HepG2 (cell line): ENCODE measurements around the gene C11orf86. TPM values are rescaled to one million over a fixed set of nuclear protein-coding genes. Genes with fewer than 3 reads are reported as not detected.
A peak's percentile ranks its signal among the peaks of the same experiment; 100 is the strongest.

Experiments used
- ATAC-seq: fragments of 200-7000 bp; cut with Tn5 transposase; 3 replicates; pipeline ENCODE4 v1.9.1; 2020; ENCODE audit warnings: mild to moderate bottlenecking, moderate library complexity
- BruUV-seq: library from RNA; stranded (reverse); fragments of 400-500 nt; replicated peaks from 2 replicates; lab custom pipeline; 2021; lab: Mats Ljungman, UMichigan
- CTCF ChIA-PET: fragments of 300-600 bp; formaldehyde crosslinking; extraction: SDS; loops from one replicate; lab custom pipeline; 2021; ENCODE audit warnings: low total read pairs, inconsistent platforms, low intra/inter-chr PET ratio; lab: Yijun Ruan, JAX
- POLR2A ChIA-PET: fragments of 350-600 bp; sonication (Branson Sonifier 250); formaldehyde crosslinking; loops from one replicate; lab custom pipeline; 2020; ENCODE audit warnings: antibody characterized with exemption, inconsistent platforms; lab: Yijun Ruan, JAX
- DNase-seq: peaks from one replicate; pipeline ENCODE4 v3.0.0-alpha.2; 2015; ENCODE audit warnings: low spot score
- FAIRE-seq: peaks from 3 replicates; lab custom pipeline; 2011; peaks lifted over from hg19 to GRCh38; lab: Jason Lieb, UNC
- H2AFZ ChIP-seq: one replicate; pipeline ENCODE4 v1.6.1; 2011; ENCODE audit warnings: low read length, inconsistent platforms
- H3K27ac ChIP-seq: fragments of 300-600 bp; 3 replicates; pipeline ENCODE4 v1.8.0; 2011; ENCODE audit warnings: mixed run types, mild to moderate bottlenecking, mixed read lengths, low read length, inconsistent platforms; ENCODE audit not compliant: insufficient read depth; ENCODE audit errors: extremely low read length
- H3K27me3 ChIP-seq, 2 experiments: fragments of 200-600 bp in 1 of 2; 2 replicates in 1 of 2; 3 replicates in 1 of 2; pipeline versions ENCODE4 v1.6.0 to v1.8.0; 2011; ENCODE audit warnings: low read length in 2 of 2, mild to moderate bottlenecking in 2 of 2, moderate library complexity in 2 of 2, inconsistent platforms in 1 of 2; ENCODE audit not compliant: insufficient read depth in 2 of 2, control insufficient read depth in 1 of 2
- H3K36me3 ChIP-seq, 2 experiments: fragments of 200-600 bp in 1 of 2; replicated peaks in 1 of 2; 2 replicates in 1 of 2; 3 replicates in 1 of 2; pipeline versions ENCODE4 v1.5.1 to v1.8.0; 2011; ENCODE audit warnings: low read length in 2 of 2, inconsistent platforms in 1 of 2; ENCODE audit not compliant: insufficient read depth in 2 of 2, control insufficient read depth in 1 of 2
- H3K4me1 ChIP-seq: 2 replicates; pipeline ENCODE4 v1.5.1; 2012; ENCODE audit warnings: low read length, inconsistent platforms; ENCODE audit not compliant: insufficient read depth
- H3K4me2 ChIP-seq: 2 replicates; pipeline ENCODE4 v1.6.0; 2011; ENCODE audit warnings: low read depth, low read length, inconsistent platforms
- H3K4me3 ChIP-seq, 3 experiments: fragments of 200-600 bp in 1 of 3; sonication (generic), shearing (Covaris generic) in 1 of 3; replicated peaks in 1 of 3; 2 replicates each; pipeline ENCODE4 v1.5.1; 2011 to 2016; ENCODE audit warnings: low read length in 3 of 3, inconsistent platforms in 2 of 3, low read depth in 2 of 3, mild to moderate bottlenecking in 2 of 3, control low read depth in 1 of 3, mixed read lengths in 1 of 3; ENCODE audit not compliant: insufficient read depth in 1 of 3
- H3K79me2 ChIP-seq: one replicate; pipeline ENCODE4 v1.6.1; 2011; ENCODE audit warnings: low read length, inconsistent platforms; ENCODE audit not compliant: insufficient read depth
- H3K9ac ChIP-seq: 2 replicates; pipeline ENCODE4 v1.6.0; 2011; ENCODE audit warnings: mild to moderate bottlenecking, low read depth, low read length, inconsistent platforms; ENCODE audit not compliant: insufficient read depth
- H3K9me3 ChIP-seq: 2 replicates; pipeline ENCODE4 v1.5.1; 2012; ENCODE audit warnings: mild to moderate bottlenecking, low read length
- H4K20me1 ChIP-seq: 2 replicates; pipeline ENCODE4 v1.6.0; 2011; ENCODE audit warnings: inconsistent platforms, mild to moderate bottlenecking, low read length, moderate library complexity; ENCODE audit not compliant: insufficient read depth
- CBFB ChIP-seq: sonication (generic); formaldehyde crosslinking; IDR thresholded peaks from 2 replicates; pipeline ENCODE4 v1.4.0; 2020; ENCODE audit warnings: missing genetic modification reagents
- KMT2B ChIP-seq: IDR thresholded peaks from 2 replicates; pipeline ENCODE4 v1.6.1; 2016; ENCODE audit warnings: missing genetic modification reagents, missing compliant biosample characterization
- NFE2L2 ChIP-seq: fragments of 150-350 bp; IDR thresholded peaks from 2 replicates; pipeline ENCODE4 v1.6.1; 2014; ENCODE audit warnings: low read length
- XBP1 ChIP-seq: sonication (generic); formaldehyde crosslinking; IDR thresholded peaks from 2 replicates; pipeline ENCODE4 v1.5.0; 2020; ENCODE audit warnings: missing genetic modification reagents
- ZNF12 ChIP-seq: sonication (generic); formaldehyde crosslinking; IDR thresholded peaks from 2 replicates; pipeline ENCODE4 v1.5.0; 2020; ENCODE audit warnings: missing genetic modification reagents
- ZNF207 ChIP-seq: fragments of 450-650 bp; IDR thresholded peaks from 2 replicates; pipeline ENCODE4 v1.6.1; 2016; ENCODE audit warnings: antibody characterized with exemption, borderline replicate concordance
- ZNF768 ChIP-seq: sonication (generic); formaldehyde crosslinking; IDR thresholded peaks from 2 replicates; pipeline ENCODE4 v1.4.0; 2020; ENCODE audit warnings: missing genetic modification reagents
- WGBS: methylation state at CpG from one replicate; pipeline ENCODE4 v1.1.6; 2017; ENCODE audit warnings: low lambda C conversion rate; 5-methylcytosine and 5-hydroxymethylcytosine counted together
- in situ Hi-C: cut with HindIII; loops from 2 replicates; pipeline ENCODE4 v1.10.0; 2017; ENCODE audit warnings: low pct_unique_long_range_greater_than_20kb; ENCODE audit not compliant: extremely low pct_ligation_motif_present
- intact Hi-C: fragments of 100-400 bp; cut with micrococcal nuclease; formaldehyde crosslinking; loops from one replicate; pipeline ENCODE4 v1.10.0; 2022; ENCODE audit not compliant: unreplicated experiment
- polyA plus RNA-seq, 8 experiments: library from polyadenylated mRNA; depleted of rRNA in 3 of 8; stranded (reverse) in 7 of 8; unstranded in 1 of 8; fragments of >200 nt; fragmentation: Illumina TruSeq in 4 of 8; extraction: Trizol in 4 of 8; gene quantifications; 2 replicates each; pipeline versions ENCODE4 v1.2.1 to v1.2.3, GENCODE V29; 2011 to 2016; ENCODE audit warnings: low read depth in 4 of 8, missing spikeins in 1 of 8, mixed read lengths in 1 of 8; ENCODE audit not compliant: insufficient read depth in 1 of 8
- total RNA-seq, 5 experiments: library from RNA; depleted of rRNA; stranded (reverse); fragments of >200 nt; fragmentation: Illumina TruSeq; extraction: Trizol; gene quantifications; 2 replicates each; pipeline ENCODE4 v1.2.3, GENCODE V29; 2016; ENCODE audit warnings: low read depth in 1 of 5

C11orf86 gene
- total and polyA plus RNA-seq, 2 of the 13 experiments (the other 11 are each of a cell fraction or from before 2014, with no cell fraction given): 0.11 to 0.18 TPM

- in situ Hi-C loops: no loop called here
- Histone ChIP-seq H3K9ac (no peak overlapping the region), H3K27me3 (peaks cover 4 to 26% of the 10 kb centered on the region in 2 experiments; a peak in 2 of 5 replicates), H4K20me1 (no peaks in the 10 kb centered on the region), H3K9me3 (peaks cover 15% of the 10 kb centered on the region), H3K4me3 (no peak overlapping the region), H3K36me3 (no peaks in the 10 kb centered on the region), H3K27ac (no peak overlapping the region), H3K4me2 (no peak overlapping the region), H2AFZ (no peak overlapping the region), H3K79me2 (no peaks in the 10 kb centered on the region), H3K4me1 (peaks cover 31% of the 10 kb centered on the region)
- no peak for TF ChIP-seq NFE2L2
- TF ChIP-seq ZNF12: peak; percentile 73
- TF ChIP-seq ZNF207: no peak
- TF ChIP-seq XBP1 (CRISPR knock-in tag): no peak
- TF ChIP-seq KMT2B (CRISPR knock-in tag): no peak
- FAIRE-seq: no peak
- POLR2A ChIA-PET: no interaction called here
- no peak for DNase-seq
- ATAC-seq: no peak
- CTCF ChIA-PET: no interaction called here
- intact Hi-C loops: no loop called here
- no TSS peak for BruUV-seq
- WGBS: 31% methylated on average over 4 of the region's 5 CpGs
Measured at GRCh38 chr11:66983275-66983924, 8.3 kb downstream of the C11orf86 start.

GRCh38 chr11:66985508-66986177 lies 10.5 kb downstream of the C11orf86 start:
- CTCF ChIA-PET: no interaction called here
- peaks cover 33% of the 10 kb centered on the region for H3K4me1 ChIP-seq
- no peaks in the 10 kb centered on the region for H3K79me2 ChIP-seq
- no peak overlapping the region for H2AFZ ChIP-seq
- BruUV-seq: no TSS peak
- in situ Hi-C loops (no loop called here), intact Hi-C loops (no loop called here)
- FAIRE-seq (no peak), DNase-seq (no peak), ATAC-seq (no peak; the same call in 2 of the 3 replicates)
- POLR2A ChIA-PET: no interaction called here
- no peaks in the 10 kb centered on the region for H3K36me3 ChIP-seq
- H3K4me2 ChIP-seq: no peak overlapping the region
- H3K4me3 ChIP-seq: no peak overlapping the region
- peaks cover 4 to 26% of the 10 kb centered on the region in 2 experiments; a peak in 2 of 5 replicates for H3K27me3 ChIP-seq
- no peaks in the 10 kb centered on the region for H3K9me3 ChIP-seq
- TF ChIP-seq CBFB (CRISPR knock-in tag) (no peak), ZNF768 (CRISPR knock-in tag) (peak; percentile 53; the same call in 1 of the 2 replicates)
- 44% methylated on average over 4 of the region's 8 CpGs for whole genome bisulfite sequencing
- H3K27ac ChIP-seq: no peak overlapping the region
- H4K20me1 ChIP-seq: no peaks in the 10 kb centered on the region
- H3K9ac ChIP-seq: no peak overlapping the region
